Activated T-cell treated with anti-CD3 and anti-CD28 coated beads for 24 hours (primary cell): Measurements from ENCODE around the gene SLC16A13.
"Not testable (repeated sequence)": the region's sequence is repeated elsewhere in the genome, so short reads cannot be mapped to it uniquely, and the experiment has no call there.

Experiments used
- DNase-seq: peaks from one replicate; pipeline ENCODE4 v3.0.0-alpha.2; 2020; ENCODE audit warnings: low read depth

The SLC16A13 gene

GRCh38 chr17:7063518-7064094 is 27.8 kb downstream of the SLC16A13 start:
- no peak for DNase-seq

DNA sequence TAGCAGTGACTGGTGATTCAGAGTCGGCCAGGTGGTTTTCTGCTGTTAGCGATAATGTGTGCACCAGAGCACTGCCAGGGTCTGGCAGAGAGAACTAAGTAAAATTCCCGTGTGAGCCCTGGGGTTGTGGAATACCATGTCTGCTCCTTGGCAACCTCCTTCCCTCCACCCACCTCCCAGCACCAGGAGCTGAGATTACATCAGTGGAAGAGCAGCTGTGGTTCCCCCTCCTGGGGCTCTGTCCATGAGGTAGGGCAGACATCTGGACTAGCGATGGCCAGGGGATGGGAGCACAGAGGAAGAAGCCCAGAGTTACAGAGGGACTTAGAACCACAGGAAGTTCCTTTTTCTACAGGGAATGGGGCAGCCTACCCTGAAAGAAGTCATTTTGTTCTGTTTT is 28.4 kb downstream of the SLC16A13 start:
- no peak for DNase-seq

GRCh38 chr17:7067198-7067597 is 31.4 kb downstream of the SLC16A13 start:
- DNase-seq = no peak

GRCh38 chr17:7068268-7068667 is 32.5 kb downstream of the SLC16A13 start:
- DNase-seq = no peak

GRCh38 chr17:7070712-7071111 is 34.9 kb downstream of the SLC16A13 start:
- DNase-seq = no peak

DNA sequence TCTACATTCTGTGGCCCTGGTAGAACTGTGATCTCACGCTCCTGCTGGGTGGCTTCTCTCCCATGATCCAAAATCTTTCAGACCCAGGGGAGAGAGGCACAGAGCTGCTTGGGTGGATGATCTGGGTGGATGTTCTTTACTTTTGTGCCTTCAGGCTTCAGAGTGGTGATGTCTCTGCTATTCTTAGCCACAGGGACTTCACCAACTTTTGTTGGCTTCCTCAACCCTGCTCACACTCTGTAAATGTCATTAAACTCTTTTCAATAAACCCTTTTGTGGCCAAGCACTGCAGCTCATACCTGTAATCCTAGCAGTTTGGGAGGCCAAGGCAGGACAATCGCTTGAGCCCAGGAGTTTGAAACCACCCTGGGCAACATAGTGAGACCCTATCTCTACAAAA is 36.6 kb downstream of the SLC16A13 start:
- no peak for DNase-seq

DNA sequence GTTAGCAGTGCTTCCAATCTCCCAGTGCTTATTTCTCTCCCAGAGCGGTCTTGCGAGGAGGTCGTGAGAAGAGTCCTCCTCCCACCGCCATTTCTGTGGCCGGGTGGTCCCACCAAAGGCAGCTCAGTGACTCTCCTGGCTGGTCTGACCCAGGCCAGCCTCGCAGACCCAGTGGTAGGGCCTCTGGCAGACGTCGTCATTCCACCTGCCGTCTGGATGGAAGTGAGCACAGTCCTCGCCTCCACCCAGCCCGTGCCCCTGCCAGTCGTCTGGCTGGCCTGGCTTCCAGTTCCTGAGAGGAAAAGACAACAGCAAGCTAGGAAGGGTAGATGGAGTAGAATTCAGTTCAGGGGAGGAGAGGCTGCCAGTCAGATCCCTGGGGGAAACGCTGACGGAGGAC is 39.1 kb downstream of the SLC16A13 start:
- no peak for DNase-seq

DNA sequence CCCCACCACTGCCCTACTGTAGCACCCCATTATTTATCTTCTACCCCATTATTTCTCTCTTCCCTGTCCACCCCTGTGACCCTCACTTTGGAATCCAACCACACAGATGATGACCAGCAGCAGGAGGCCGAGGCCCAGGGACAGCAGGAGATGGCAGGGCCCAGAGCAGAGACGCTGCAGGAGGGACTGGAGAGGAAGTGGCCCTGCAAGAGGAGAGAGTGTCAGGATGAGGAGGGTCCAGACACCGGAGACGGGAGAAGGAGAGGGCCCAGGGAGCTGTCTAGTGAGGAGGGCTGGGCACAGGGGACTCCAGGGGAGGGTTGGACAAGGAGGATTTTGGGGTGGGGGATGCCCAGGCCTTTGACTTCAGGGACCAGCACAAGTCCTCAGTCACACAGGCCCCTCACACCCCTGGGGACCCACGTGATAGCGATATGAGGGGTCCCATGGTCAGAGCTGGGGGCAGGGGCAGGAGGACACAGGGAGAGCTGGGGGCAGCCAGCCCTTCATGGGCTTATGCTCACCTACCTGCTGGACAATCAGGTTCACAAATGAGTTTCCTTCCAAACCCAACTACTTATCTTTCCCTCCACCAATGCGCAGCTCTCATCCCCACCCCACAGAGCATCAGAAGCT is 42.2 kb downstream of the SLC16A13 start:
- DNase-seq = no peak

DNA sequence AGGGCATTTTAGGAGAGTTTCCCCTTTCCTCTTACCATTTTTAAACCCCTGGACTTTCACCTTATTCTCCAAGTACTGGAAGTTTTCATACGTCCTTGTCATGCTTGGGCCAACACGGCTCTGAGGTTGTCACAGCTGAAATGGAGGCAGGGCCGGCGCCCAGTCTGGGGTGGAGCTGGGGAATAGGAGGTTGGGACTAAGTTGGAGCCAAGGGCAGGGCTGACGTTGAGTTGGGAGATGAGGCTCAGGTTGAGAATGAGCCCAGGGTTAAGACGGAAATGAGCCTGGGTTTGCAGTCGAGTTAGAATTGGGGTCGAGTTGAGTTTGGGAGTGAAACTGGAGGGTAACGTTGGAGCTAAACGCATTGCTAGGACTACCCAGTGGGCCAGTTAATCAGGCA is 42.9 kb downstream of the SLC16A13 start:
- DNase-seq = no peak

- no peak for DNase-seq
Observed at GRCh38 chr17:7079581-7080455, 44.0 kb downstream of the SLC16A13 start, which contains the start of gene CLEC10A. Gene CLEC10A, minus strand, starts transcription at chr17:7080251. Its CDS starts 1,439 bp downstream, at chr17:7078812.

- no peak for DNase-seq
Observed at GRCh38 chr17:7080456-7081041, 44.7 kb downstream of the SLC16A13 start.

DNA sequence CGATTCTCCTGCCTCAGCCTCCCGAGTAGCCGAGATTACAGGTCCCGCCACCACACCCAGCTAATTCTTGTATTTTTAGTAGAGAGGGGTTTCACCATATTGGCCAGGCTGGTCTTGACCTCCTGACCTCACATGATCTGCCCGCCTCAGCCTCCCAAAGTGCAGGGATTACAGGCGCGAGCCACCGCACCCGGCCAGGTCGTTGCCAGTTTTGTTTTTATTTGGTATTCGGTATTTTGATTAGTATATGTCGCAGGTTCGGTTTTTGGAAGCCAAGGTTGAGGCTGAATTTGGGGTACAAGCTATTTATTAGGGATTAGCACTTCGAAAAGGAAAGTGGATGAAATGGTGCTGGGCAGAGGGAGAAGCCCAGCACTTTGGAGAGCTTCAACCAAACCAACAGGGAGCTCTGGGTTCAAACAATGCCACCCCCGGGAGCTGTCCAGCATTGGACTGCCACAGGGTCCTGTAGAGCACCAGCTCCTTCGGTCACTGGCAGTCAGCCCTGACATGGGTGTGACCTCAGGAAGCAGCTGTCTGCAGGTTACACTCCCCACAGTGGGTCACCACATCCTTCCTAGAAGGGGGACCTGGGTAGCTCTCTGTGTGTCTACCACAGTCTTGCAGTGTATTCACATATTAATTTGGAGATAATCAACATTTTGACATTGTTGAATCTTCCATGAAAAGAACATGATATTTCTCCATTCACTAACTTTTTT is 45.7 kb downstream of the SLC16A13 start:
- DNase-seq = no peak

- DNase-seq = no peak
Observed at GRCh38 chr17:7083592-7083991, 47.8 kb downstream of the SLC16A13 start.

- DNase-seq = no peak
Observed at GRCh38 chr17:7084088-7084487, 48.3 kb downstream of the SLC16A13 start.

DNA sequence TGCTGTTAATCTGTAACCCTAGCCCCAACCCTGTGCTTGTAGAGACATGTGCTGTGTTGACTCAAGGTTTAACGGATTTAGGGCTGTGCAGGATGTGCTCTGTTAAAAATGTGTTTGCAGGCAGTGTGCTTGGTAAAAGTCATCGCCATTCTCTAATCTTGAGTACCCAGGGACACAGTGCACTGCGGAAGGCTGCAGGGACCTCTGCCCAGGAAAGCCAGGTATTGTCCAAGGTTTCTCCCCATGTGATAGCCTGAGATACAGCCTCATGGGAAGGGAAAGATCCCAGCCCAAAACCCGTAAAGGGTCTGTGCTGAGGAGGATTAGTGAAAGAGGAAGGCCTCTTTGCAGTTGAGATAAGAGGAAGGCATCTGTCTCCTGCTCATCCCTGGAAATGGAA is 52.6 kb downstream of the SLC16A13 start:
- DNase-seq = not testable (repeated sequence)

DNA sequence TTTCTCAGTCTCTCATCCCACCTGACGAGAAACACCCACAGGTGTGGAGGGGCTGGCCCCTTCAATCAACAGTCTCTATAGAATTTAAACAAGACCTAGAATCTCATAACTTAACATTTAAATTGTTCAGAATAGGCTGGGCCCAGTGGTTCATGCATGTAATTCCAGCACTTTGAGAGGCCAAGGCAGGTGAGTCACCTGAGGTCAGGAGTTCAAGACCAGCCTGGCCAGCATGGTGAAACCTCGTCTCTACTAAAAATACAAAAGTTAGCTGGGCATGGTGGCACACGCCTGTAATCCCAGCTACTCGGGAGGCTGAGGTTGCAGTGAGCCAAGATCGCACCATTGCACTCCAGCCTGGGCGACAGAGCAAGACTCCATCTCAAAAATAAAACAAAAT is 53.8 kb downstream of the SLC16A13 start:
- not testable (repeated sequence) for DNase-seq
